ENCODE data around the gene POLR2E. TPM values are rescaled to one million over a fixed set of nuclear protein-coding genes. Genes with fewer than 3 reads are reported as not detected.

Gene POLR2E
- total RNA-seq, 2 experiments from 2014 or later = 120 to 133 TPM

GRCh38 chr19:1046836-1047695, 48.1 kb downstream of the POLR2E start:
- POLR2A ChIA-PET = no interaction called here
- no peak overlapping the region for H3K27ac Mint-ChIP-seq
- H3K9me3 Mint-ChIP-seq = no peaks in the 10 kb centered on the region
- peaks cover 12% of the 10 kb centered on the region for H3K4me1 Mint-ChIP-seq
- H3K36me3 Mint-ChIP-seq (ENCODE audit: low read depth) = peaks cover 25% of the 10 kb centered on the region
- CTCF ChIA-PET = interaction anchor here (1.2 to 2.0 kb wide), 3 partner anchors 8 to 18 kb away, joined by 3 to 11 read pairs (median 5); partner anchors contain the start of gene ABCA7
- DNase-seq = no peak
- H3K27me3 Mint-ChIP-seq = no peaks in the 10 kb centered on the region
- H3K4me3 Mint-ChIP-seq = no peak overlapping the region

- H3K4me3 Mint-ChIP-seq = no peak overlapping the region
- peaks cover 13% of the 10 kb centered on the region for H3K4me1 Mint-ChIP-seq
- DNase-seq = no peak
- H3K36me3 Mint-ChIP-seq (ENCODE audit: low read depth) = peaks cover 22% of the 10 kb centered on the region
- ChIA-PET CTCF (interaction anchor here (1.6 kb wide), 1 partner anchor 19 kb away, joined by 5 read pairs; no protein-coding TSS in a partner anchor), POLR2A (no interaction called here)
- H3K27ac Mint-ChIP-seq = no peak overlapping the region
- H3K9me3 Mint-ChIP-seq = no peaks in the 10 kb centered on the region
- no peaks in the 10 kb centered on the region for H3K27me3 Mint-ChIP-seq
Measured at GRCh38 chr19:1046117-1046626, 49.0 kb downstream of the POLR2E start.

GRCh38 chr19:1045247-1045603, 50.0 kb downstream of the POLR2E start:
- ChIA-PET CTCF (interaction anchor here (1.2 kb wide), 1 partner anchor 20 kb away, joined by 3 read pairs; no protein-coding TSS in a partner anchor), POLR2A (no interaction called here)
- Mint-ChIP-seq H3K9me3 (no peaks in the 10 kb centered on the region), H3K4me1 (peaks cover 19% of the 10 kb centered on the region), H3K27me3 (no peaks in the 10 kb centered on the region), H3K36me3 (ENCODE audit: low read depth) (peaks cover 22% of the 10 kb centered on the region), H3K4me3 (no peak overlapping the region), H3K27ac (no peak overlapping the region)
- DNase-seq = peak; percentile 62

- peaks cover 39% of the 10 kb centered on the region for H3K36me3 Mint-ChIP-seq (ENCODE audit: low read depth)
- ChIA-PET POLR2A (no interaction called here), CTCF (interaction anchor here (0.6 to 2.0 kb wide), 5 partner anchors 8 to 24 kb away, joined by 3 to 6 read pairs (median 3); partner anchors contain the start of genes ARHGAP45 and RNU6-2)
- no peaks in the 10 kb centered on the region for H3K9me3 Mint-ChIP-seq
- H3K27me3 Mint-ChIP-seq = no peaks in the 10 kb centered on the region
- no peak overlapping the region for H3K27ac Mint-ChIP-seq
- no peak overlapping the region for H3K4me3 Mint-ChIP-seq
- peaks cover 39% of the 10 kb centered on the region for H3K4me1 Mint-ChIP-seq
- no peak for DNase-seq
Measured at GRCh38 chr19:1042689-1043511, 52.3 kb downstream of the POLR2E start.

- Mint-ChIP-seq H3K27me3 (no peaks in the 10 kb centered on the region), H3K4me3 (peak overlapping the region; percentile 99), H3K9me3 (no peaks in the 10 kb centered on the region), H3K36me3 (ENCODE audit: low read depth) (peaks cover 47% of the 10 kb centered on the region), H3K4me1 (peaks cover 47% of the 10 kb centered on the region), H3K27ac (no peak overlapping the region)
- CTCF ChIA-PET = interaction anchor here (0.7 to 2.0 kb wide), 3 partner anchors 13 to 25 kb away, joined by 3 to 6 read pairs (median 3); partner anchors contain the start of gene ARHGAP45
- no peak for DNase-seq
- POLR2A ChIA-PET = no interaction called here
Measured at GRCh38 chr19:1041835-1042685, 53.1 kb downstream of the POLR2E start.

GRCh38 chr19:1041272-1041834, 53.8 kb downstream of the POLR2E start:
- ChIA-PET CTCF (interaction anchor here (0.7 to 2.0 kb wide), 5 partner anchors 12 to 26 kb away, joined by 3 to 6 read pairs (median 3); partner anchors contain the start of gene ARHGAP45), POLR2A (interaction anchor here (1.0 kb wide), 2 partner anchors 26 to 46 kb away, joined by 3 read pairs; no protein-coding TSS in a partner anchor)
- Mint-ChIP-seq H3K4me1 (peaks cover 55% of the 10 kb centered on the region), H3K27ac (no peak overlapping the region), H3K36me3 (ENCODE audit: low read depth) (peaks cover 49% of the 10 kb centered on the region), H3K4me3 (peak overlapping the region; percentile 99), H3K9me3 (no peaks in the 10 kb centered on the region), H3K27me3 (no peaks in the 10 kb centered on the region)
- no peak for DNase-seq

GRCh38 chr19:1040476-1041271, 54.5 kb downstream of the POLR2E start:
- H3K4me1 Mint-ChIP-seq = peaks cover 61% of the 10 kb centered on the region
- DNase-seq = peak; percentile 94
- ChIA-PET CTCF (interaction anchor here (0.7 to 3.1 kb wide), 10 partner anchors 8 to 235 kb away, joined by 3 to 11 read pairs (median 3); partner anchors contain the start of genes ARHGAP45, CNN2 and FAM174C), POLR2A (interaction anchor here (1.0 kb wide), 2 partner anchors 27 to 47 kb away, joined by 3 read pairs; no protein-coding TSS in a partner anchor)
- H3K9me3 Mint-ChIP-seq = no peaks in the 10 kb centered on the region
- peaks cover 52% of the 10 kb centered on the region for H3K36me3 Mint-ChIP-seq (ENCODE audit: low read depth)
- H3K27ac Mint-ChIP-seq = peak overlapping the region; percentile 91
- H3K27me3 Mint-ChIP-seq = no peaks in the 10 kb centered on the region
- peak overlapping the region; percentile 99 for H3K4me3 Mint-ChIP-seq

- ChIA-PET POLR2A (interaction anchor here (0.8 kb wide), 1 partner anchor 18 kb away, joined by 3 read pairs; the partner anchor contains the start of gene RNU6-2), CTCF (interaction anchor here (0.6 to 3.1 kb wide), 11 partner anchors 8 to 235 kb away, joined by 3 to 11 read pairs (median 3); partner anchors contain the start of genes ARHGAP45, CNN2 and FAM174C)
- no peaks in the 10 kb centered on the region for H3K9me3 Mint-ChIP-seq
- no peaks in the 10 kb centered on the region for H3K27me3 Mint-ChIP-seq
- peaks cover 64% of the 10 kb centered on the region for H3K4me1 Mint-ChIP-seq
- peak within 1 kb of the TSS; percentile 99 for H3K4me3 Mint-ChIP-seq
- DNase-seq = peak; percentile 99
- H3K27ac Mint-ChIP-seq = peak within 1 kb of the TSS; percentile 91
- peaks cover 53% of the 10 kb centered on the region for H3K36me3 Mint-ChIP-seq (ENCODE audit: low read depth)
Measured at GRCh38 chr19:1039646-1040475, 55.3 kb downstream of the POLR2E start, which contains the start of gene ABCA7. TSS of gene ABCA7 (plus strand) at chr19:1040107. CDS start at chr19:1041362, 1,255 bp downstream.

GRCh38 chr19:1038978-1039645, 56.1 kb downstream of the POLR2E start:
- H3K4me1 Mint-ChIP-seq = peaks cover 64% of the 10 kb centered on the region
- ChIA-PET CTCF (interaction anchor here (0.6 to 3.1 kb wide), 10 partner anchors 9 to 227 kb away, joined by 3 to 11 read pairs (median 4); partner anchors contain the start of gene CNN2), POLR2A (interaction anchor here (0.8 to 1.0 kb wide), 2 partner anchors 18 to 28 kb away, joined by 3 read pairs; partner anchors contain the start of genes ARHGAP45 and RNU6-2)
- H3K27me3 Mint-ChIP-seq = no peaks in the 10 kb centered on the region
- H3K9me3 Mint-ChIP-seq = no peaks in the 10 kb centered on the region
- H3K36me3 Mint-ChIP-seq (ENCODE audit: low read depth) = peaks cover 47% of the 10 kb centered on the region
- DNase-seq = no peak
- peak overlapping the region; percentile 99 for H3K4me3 Mint-ChIP-seq
- H3K27ac Mint-ChIP-seq = peak overlapping the region; percentile 91
